ENCODE data around the gene DGCR2. TPM values are rescaled to one million over a fixed set of nuclear protein-coding genes. Genes with fewer than 3 reads are reported as not detected.
"Not testable (repeated sequence)": the region's sequence is repeated elsewhere in the genome, so short reads cannot be mapped to it uniquely, and the experiment has no call there.

The DGCR2 gene
- total RNA-seq, 3 donors from 2014 or later = 36.8 to 58.4 (median 42.9) TPM

- intact Hi-C loops (cut with DNase I; ENCODE audit: low total_unique reads) = no loop called here
- no peaks in the 10 kb centered on the region for H3K36me3 ChIP-seq
- DNase-seq (ENCODE audit: low spot score in 2 of 2) = no peak
- no peaks in the 10 kb centered on the region for H3K9me3 ChIP-seq
- H3K4me3 ChIP-seq = no peak overlapping the region
- no peaks in the 10 kb centered on the region for H3K27me3 ChIP-seq
- no peaks in the 10 kb centered on the region for H3K4me1 ChIP-seq
- TF ChIP-seq POLR2AphosphoS5 (IDR thresholded peaks at IDR 0.05) (no peak), CTCF (IDR thresholded peaks at IDR 0.05) (no peak), POLR2A (IDR thresholded peaks at IDR 0.05) (no peak)
- H3K27ac ChIP-seq = no peak overlapping the region
Measured at GRCh38 chr22:19086417-19086816, 35.8 kb downstream of the DGCR2 start.

- Histone ChIP-seq H3K27ac (no peak overlapping the region), H3K27me3 (no peaks in the 10 kb centered on the region), H3K36me3 (no peaks in the 10 kb centered on the region), H3K9me3 (no peaks in the 10 kb centered on the region), H3K4me1 (no peaks in the 10 kb centered on the region), H3K4me3 (no peak overlapping the region)
- no peak for DNase-seq (ENCODE audit: low spot score in 2 of 2)
- intact Hi-C loops (cut with DNase I; ENCODE audit: low total_unique reads) = no loop called here
- TF ChIP-seq CTCF (IDR thresholded peaks at IDR 0.05) = no peak
- TF ChIP-seq POLR2AphosphoS5 (IDR thresholded peaks at IDR 0.05) = no peak
Measured at GRCh38 chr22:19085233-19085718, 36.9 kb downstream of the DGCR2 start.

- DNase-seq (ENCODE audit: low spot score in 2 of 2); H3K9me3 ChIP-seq; intact Hi-C loops (cut with DNase I; ENCODE audit: low total_unique reads); H3K27ac ChIP-seq; H3K27me3 ChIP-seq; H3K36me3 ChIP-seq; H3K4me1 ChIP-seq; H3K4me3 ChIP-seq: not testable (repeated sequence)
Measured at GRCh38 chr22:19084586-19084985, 37.6 kb downstream of the DGCR2 start.

- H3K27ac ChIP-seq; H3K4me1 ChIP-seq; H3K9me3 ChIP-seq; DNase-seq (ENCODE audit: low spot score in 2 of 2); intact Hi-C loops (cut with DNase I; ENCODE audit: low total_unique reads); H3K4me3 ChIP-seq; H3K27me3 ChIP-seq; H3K36me3 ChIP-seq: not testable (repeated sequence)
Measured at GRCh38 chr22:19084126-19084525, 38.1 kb downstream of the DGCR2 start.

GRCh38 chr22:19082793-19083192, 39.4 kb downstream of the DGCR2 start:
- H3K4me3 ChIP-seq = no peak overlapping the region
- no peak overlapping the region for H3K27ac ChIP-seq
- no peak for DNase-seq (ENCODE audit: low spot score in 2 of 2)
- H3K27me3 ChIP-seq = no peaks in the 10 kb centered on the region
- H3K9me3 ChIP-seq = no peaks in the 10 kb centered on the region
- intact Hi-C loops (cut with DNase I; ENCODE audit: low total_unique reads) = no loop called here
- H3K4me1 ChIP-seq = no peaks in the 10 kb centered on the region
- TF ChIP-seq CTCF (IDR thresholded peaks at IDR 0.05) (no peak), POLR2A (IDR thresholded peaks at IDR 0.05) (no peak), POLR2AphosphoS5 (IDR thresholded peaks at IDR 0.05) (no peak)
- no peaks in the 10 kb centered on the region for H3K36me3 ChIP-seq

- DNase-seq (ENCODE audit: low spot score in 2 of 2) = no peak
- Histone ChIP-seq H3K4me1 (no peaks in the 10 kb centered on the region), H3K27me3 (no peaks in the 10 kb centered on the region), H3K36me3 (no peaks in the 10 kb centered on the region), H3K9me3 (no peaks in the 10 kb centered on the region), H3K27ac (no peak overlapping the region), H3K4me3 (no peak overlapping the region)
- intact Hi-C loops (cut with DNase I; ENCODE audit: low total_unique reads) = no loop called here
- TF ChIP-seq CTCF (IDR thresholded peaks at IDR 0.05) = no peak
- no peak for TF ChIP-seq POLR2AphosphoS5 (IDR thresholded peaks at IDR 0.05)
- TF ChIP-seq POLR2A (IDR thresholded peaks at IDR 0.05) = no peak
Measured at GRCh38 chr22:19082101-19082500, 40.1 kb downstream of the DGCR2 start.
